Endothelial cell (in vitro differentiated cells): ENCODE data around the gene NAV3. TPM values are rescaled to one million over a fixed set of nuclear protein-coding genes. Genes with fewer than 3 reads are reported as not detected.

Experiments used
- DNase-seq: peaks from one replicate; pipeline ENCODE4 v3.0.0; 2021; ENCODE audit warnings: low spot score
- H3K27ac Mint-ChIP-seq: one replicate; pipeline ENCODE4 v1.8.0; 2021; ENCODE audit warnings: mixed read lengths, inconsistent platforms; ENCODE audit not compliant: unreplicated experiment
- H3K27me3 Mint-ChIP-seq: one replicate; pipeline ENCODE4 v1.8.0; 2021; ENCODE audit warnings: mild to moderate bottlenecking, moderate library complexity, mixed read lengths, inconsistent platforms; ENCODE audit not compliant: unreplicated experiment
- H3K36me3 Mint-ChIP-seq: one replicate; pipeline ENCODE4 v1.8.0; 2021; ENCODE audit warnings: mild to moderate bottlenecking, low read depth, mixed read lengths, inconsistent platforms; ENCODE audit not compliant: unreplicated experiment
- H3K4me1 Mint-ChIP-seq: one replicate; pipeline ENCODE4 v1.8.0; 2021; ENCODE audit warnings: mild to moderate bottlenecking, mixed read lengths, inconsistent platforms; ENCODE audit not compliant: unreplicated experiment
- H3K4me3 Mint-ChIP-seq: one replicate; pipeline ENCODE4 v1.8.0; 2021; ENCODE audit warnings: mild to moderate bottlenecking, mixed read lengths, inconsistent platforms; ENCODE audit not compliant: unreplicated experiment
- H3K9me3 Mint-ChIP-seq: one replicate; pipeline ENCODE4 v1.8.0; 2021; ENCODE audit warnings: mixed read lengths, inconsistent platforms; ENCODE audit not compliant: unreplicated experiment
- CTCF ChIP-seq: fragments of 200-600 bp; sonication (generic); IDR thresholded peaks from one replicate; pipeline ENCODE4 v1.5.0; 2021; ENCODE audit warnings: antibody characterized with exemption; ENCODE audit not compliant: unreplicated experiment
- total RNA-seq: library from RNA; stranded (reverse); fragmentation: NEBNext Ultra II Directional; extraction: Animal tissue kit (Norgen Biotek cat#: 25700); gene quantifications from one replicate; pipeline ENCODE4 v1.2.1, GENCODE V29; 2021; ENCODE audit not compliant: unreplicated experiment

The NAV3 gene
- total RNA-seq, 1 donor from 2014 or later: 20.3 TPM

GRCh38 chr12:78088391-78088832 lies 257.7 kb downstream of the NAV3 start:
- DNase-seq: no peak
- no peaks in the 10 kb centered on the region for H3K36me3 Mint-ChIP-seq
- no peaks in the 10 kb centered on the region for H3K9me3 Mint-ChIP-seq
- H3K27me3 Mint-ChIP-seq: peaks cover 2% of the 10 kb centered on the region
- H3K27ac Mint-ChIP-seq: no peak overlapping the region
- H3K4me1 Mint-ChIP-seq: no peaks in the 10 kb centered on the region
- H3K4me3 Mint-ChIP-seq: no peak overlapping the region
- TF ChIP-seq CTCF: no peak

- no peak overlapping the region for H3K4me3 Mint-ChIP-seq
- H3K4me1 Mint-ChIP-seq: no peaks in the 10 kb centered on the region
- H3K27ac Mint-ChIP-seq: no peak overlapping the region
- H3K36me3 Mint-ChIP-seq: no peaks in the 10 kb centered on the region
- H3K9me3 Mint-ChIP-seq: no peaks in the 10 kb centered on the region
- no peak for DNase-seq
- no peak for TF ChIP-seq CTCF
- H3K27me3 Mint-ChIP-seq: peaks cover 2% of the 10 kb centered on the region
Observed at GRCh38 chr12:78090266-78090665, 259.6 kb downstream of the NAV3 start.

- H3K4me1 Mint-ChIP-seq: no peaks in the 10 kb centered on the region
- H3K27me3 Mint-ChIP-seq: no peaks in the 10 kb centered on the region
- H3K4me3 Mint-ChIP-seq: no peak overlapping the region
- TF ChIP-seq CTCF: no peak
- H3K36me3 Mint-ChIP-seq: no peaks in the 10 kb centered on the region
- no peak overlapping the region for H3K27ac Mint-ChIP-seq
- no peak for DNase-seq
- H3K9me3 Mint-ChIP-seq: no peaks in the 10 kb centered on the region
Observed at GRCh38 chr12:78095623-78096022, 264.9 kb downstream of the NAV3 start.

GRCh38 chr12:78096909-78097597 lies 266.4 kb downstream of the NAV3 start:
- no peaks in the 10 kb centered on the region for H3K27me3 Mint-ChIP-seq

More at GRCh38 chr12:78096909-78097597, 266.4 kb downstream of the NAV3 start:
- no peaks in the 10 kb centered on the region for H3K36me3 Mint-ChIP-seq
- TF ChIP-seq CTCF: no peak
- H3K9me3 Mint-ChIP-seq: no peaks in the 10 kb centered on the region
- no peak for DNase-seq
- H3K27ac Mint-ChIP-seq: no peak overlapping the region
- no peak overlapping the region for H3K4me3 Mint-ChIP-seq
- no peaks in the 10 kb centered on the region for H3K4me1 Mint-ChIP-seq
